Tibial nerve (tissue), 4 donors: Measurements from ENCODE around the gene SLC9A5. TPM values are rescaled to one million over a fixed set of nuclear protein-coding genes. Genes with fewer than 3 reads are reported as not detected.
A peak's percentile ranks its signal among the peaks of the same experiment; 100 is the strongest.

Experiments
- DNase-seq, 2 donors: peaks; one replicate each; pipeline ENCODE4 v3.0.0-alpha.2; 2019; ENCODE audit warnings: low spot score in 2 of 2
- H3K27ac ChIP-seq, 4 donors: fragments of 200-600 bp; sonication (generic) in 3 of 4; one replicate each; pipeline ENCODE4 v1.5.1; 2017 to 2019; ENCODE audit warnings: mild to moderate bottlenecking in 1 of 4
- H3K27me3 ChIP-seq, 2 donors: fragments of 200-600 bp; sonication (generic) in 1 of 2; one replicate each; pipeline versions ENCODE4 v1.5.1 to v1.6.0; 2017 to 2019
- H3K36me3 ChIP-seq, 3 donors: fragments of 200-600 bp; sonication (generic); one replicate each; pipeline ENCODE4 v1.5.1; 2018 to 2019
- H3K4me1 ChIP-seq, 4 donors: fragments of 200-600 bp; sonication (generic) in 3 of 4; one replicate each; pipeline ENCODE4 v1.5.1; 2017 to 2019
- H3K4me3 ChIP-seq, 4 donors: fragments of 200-600 bp; sonication (generic) in 3 of 4; one replicate each; pipeline ENCODE4 v1.5.1; 2017 to 2019; ENCODE audit warnings: mild to moderate bottlenecking in 1 of 4, moderate library complexity in 1 of 4
- H3K9me3 ChIP-seq, 4 donors: fragments of 200-600 bp; sonication (generic) in 3 of 4; one replicate each; pipeline ENCODE4 v1.5.1; 2017 to 2019
- EP300 ChIP-seq, 2 donors: sonication (generic); formaldehyde crosslinking; IDR thresholded peaks; one replicate each; pipeline ENCODE4 v1.6.1; 2017; ENCODE audit warnings: antibody characterized with exemption in 2 of 2, mild to moderate bottlenecking in 1 of 2
- POLR2A ChIP-seq, 2 donors: fragments of 450-650 bp; IDR thresholded peaks; one replicate each; pipeline ENCODE4 v1.6.1; 2017; ENCODE audit warnings: antibody characterized with exemption in 2 of 2, mild to moderate bottlenecking in 2 of 2, moderate library complexity in 2 of 2
- WGBS, 2 donors: methylation state at CpG; one replicate each; pipeline ENCODE4 v1.1.5; 2018; 5-methylcytosine and 5-hydroxymethylcytosine counted together
- total RNA-seq, 4 donors: library from RNA; depleted of rRNA; stranded (reverse); fragments of >200 nt; gene quantifications; one replicate each; pipeline ENCODE4 v1.1.0, GENCODE V29; 2016
- TF ChIP-seq, protein P1 (sequence below), 5 experiments: fragments of 200-600 bp in 3 of 5; fragments of 450-650 bp in 2 of 5; sonication (generic) in 3 of 5; IDR thresholded peaks; one replicate each; pipeline ENCODE4 v1.5.1; 2016 to 2019; ENCODE audit warnings: antibody characterized with exemption in 5 of 5, mild to moderate bottlenecking in 3 of 5, moderate library complexity in 2 of 5

The SLC9A5 gene
- total RNA-seq, 4 donors from 2014 or later, result 0.59 to 2.0 (median 1.5) TPM

- 47 to 48% methylated on average over 5 of the region's 5 CpGs for WGBS, 2 donors
- Histone ChIP-seq H3K27ac (peak overlapping the region in 1 of 4 donors; percentile 25), H3K27me3 (no peaks in the 10 kb centered on the region), H3K4me1 (peaks cover 0 to 24% (median 0%) of the 10 kb centered on the region in 4 donors), H3K4me3 (no peak overlapping the region), H3K9me3 (no peaks in the 10 kb centered on the region), H3K36me3 (peaks cover 0 to 9% (median 0%) of the 10 kb centered on the region in 3 donors)
- TF ChIP-seq POLR2A (IDR thresholded peaks at IDR 0.05) (no peak), EP300 (IDR thresholded peaks at IDR 0.05) (no peak)
- TF ChIP-seq, protein P1, sequence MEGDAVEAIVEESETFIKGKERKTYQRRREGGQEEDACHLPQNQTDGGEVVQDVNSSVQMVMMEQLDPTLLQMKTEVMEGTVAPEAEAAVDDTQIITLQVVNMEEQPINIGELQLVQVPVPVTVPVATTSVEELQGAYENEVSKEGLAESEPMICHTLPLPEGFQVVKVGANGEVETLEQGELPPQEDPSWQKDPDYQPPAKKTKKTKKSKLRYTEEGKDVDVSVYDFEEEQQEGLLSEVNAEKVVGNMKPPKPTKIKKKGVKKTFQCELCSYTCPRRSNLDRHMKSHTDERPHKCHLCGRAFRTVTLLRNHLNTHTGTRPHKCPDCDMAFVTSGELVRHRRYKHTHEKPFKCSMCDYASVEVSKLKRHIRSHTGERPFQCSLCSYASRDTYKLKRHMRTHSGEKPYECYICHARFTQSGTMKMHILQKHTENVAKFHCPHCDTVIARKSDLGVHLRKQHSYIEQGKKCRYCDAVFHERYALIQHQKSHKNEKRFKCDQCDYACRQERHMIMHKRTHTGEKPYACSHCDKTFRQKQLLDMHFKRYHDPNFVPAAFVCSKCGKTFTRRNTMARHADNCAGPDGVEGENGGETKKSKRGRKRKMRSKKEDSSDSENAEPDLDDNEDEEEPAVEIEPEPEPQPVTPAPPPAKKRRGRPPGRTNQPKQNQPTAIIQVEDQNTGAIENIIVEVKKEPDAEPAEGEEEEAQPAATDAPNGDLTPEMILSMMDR (IDR thresholded peaks at IDR 0.05), result no peak
- DNase-seq, result no peak
Observed at GRCh38 chr16:67269766-67270165, 21.0 kb downstream of the SLC9A5 start.

DNA sequence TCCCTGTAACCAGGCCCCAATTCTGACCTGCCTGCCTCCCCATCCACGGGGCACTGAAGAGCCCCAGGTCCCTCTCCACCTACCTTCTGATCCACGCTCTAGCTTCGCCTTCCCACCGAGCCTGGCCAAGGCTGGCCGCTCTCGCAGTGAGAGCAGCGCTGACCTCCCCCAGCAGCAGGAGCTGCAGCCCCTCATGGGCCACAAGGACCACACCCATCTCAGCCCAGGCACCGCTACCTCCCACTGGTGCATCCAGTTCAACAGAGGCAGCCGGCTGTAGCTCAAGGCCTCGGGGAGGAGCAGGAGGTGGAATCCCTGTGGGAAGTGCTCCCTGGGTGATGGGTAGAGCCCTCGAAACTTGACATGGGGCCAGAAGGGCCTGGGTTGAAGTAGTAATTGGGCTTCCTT lies 22.2 kb downstream of the SLC9A5 start:
- no peaks in the 10 kb centered on the region for H3K9me3 ChIP-seq
- no peaks in the 10 kb centered on the region for H3K27me3 ChIP-seq
- TF ChIP-seq POLR2A (IDR thresholded peaks at IDR 0.05), result no peak
- TF ChIP-seq EP300 (IDR thresholded peaks at IDR 0.05), result no peak
- TF ChIP-seq, protein P1 (IDR thresholded peaks at IDR 0.05), result no peak
- peaks cover 0 to 13% (median 0%) of the 10 kb centered on the region in 3 donors for H3K36me3 ChIP-seq
- no peak for DNase-seq
- no peak overlapping the region for H3K4me3 ChIP-seq
- H3K27ac ChIP-seq, result no peak overlapping the region
- H3K4me1 ChIP-seq, result peaks cover 0 to 24% (median 0%) of the 10 kb centered on the region in 4 donors
- WGBS, 2 donors, result 82 to 86% methylated on average over 11 of the region's 11 CpGs

GRCh38 chr16:67271446-67271845 lies 22.7 kb downstream of the SLC9A5 start:
- WGBS, 2 donors, result 83 to 85% methylated on average over 4 of the region's 4 CpGs
- no peak for DNase-seq
- no peak overlapping the region for H3K4me3 ChIP-seq
- TF ChIP-seq EP300 (IDR thresholded peaks at IDR 0.05) (no peak), POLR2A (IDR thresholded peaks at IDR 0.05) (no peak)
- TF ChIP-seq, protein P1 (IDR thresholded peaks at IDR 0.05), result no peak
- no peaks in the 10 kb centered on the region for H3K27me3 ChIP-seq
- no peak overlapping the region for H3K27ac ChIP-seq
- H3K36me3 ChIP-seq, result peaks cover 0 to 18% (median 0%) of the 10 kb centered on the region in 3 donors
- H3K4me1 ChIP-seq, result peaks cover 0 to 24% (median 0%) of the 10 kb centered on the region in 4 donors
- H3K9me3 ChIP-seq, result no peaks in the 10 kb centered on the region

GRCh38 chr16:67275321-67275720 lies 26.5 kb downstream of the SLC9A5 start:
- TF ChIP-seq EP300 (IDR thresholded peaks at IDR 0.05) (no peak), POLR2A (IDR thresholded peaks at IDR 0.05) (no peak)
- TF ChIP-seq, protein P1 (IDR thresholded peaks at IDR 0.05), result no peak
- H3K9me3 ChIP-seq, result no peaks in the 10 kb centered on the region
- 85 to 96% methylated on average over 2 of the region's 2 CpGs for WGBS, 2 donors
- peaks cover 0 to 35% (median 20%) of the 10 kb centered on the region in 4 donors for H3K4me1 ChIP-seq
- no peak overlapping the region for H3K27ac ChIP-seq
- no peak overlapping the region for H3K4me3 ChIP-seq
- no peak for DNase-seq
- H3K36me3 ChIP-seq, result peaks cover 0 to 20% (median 0%) of the 10 kb centered on the region in 3 donors
- no peaks in the 10 kb centered on the region for H3K27me3 ChIP-seq

- peaks cover 0 to 33% (median 20%) of the 10 kb centered on the region in 4 donors for H3K4me1 ChIP-seq
- peaks cover 0 to 23% (median 0%) of the 10 kb centered on the region in 3 donors for H3K36me3 ChIP-seq
- H3K27ac ChIP-seq, result peak overlapping the region in 3 of 4 donors; percentile 78 to 93 (median 88)
- H3K9me3 ChIP-seq, result no peaks in the 10 kb centered on the region
- peak in 1 of 2 donors; percentile 28 for DNase-seq
- WGBS, 2 donors, result 64 to 74% methylated on average over 4 of the region's 4 CpGs
- TF ChIP-seq POLR2A (IDR thresholded peaks at IDR 0.05), result no peak
- TF ChIP-seq EP300 (IDR thresholded peaks at IDR 0.05), result no peak
- TF ChIP-seq, protein P1 (IDR thresholded peaks at IDR 0.05), result no peak
- H3K4me3 ChIP-seq, result no peak overlapping the region
- no peaks in the 10 kb centered on the region for H3K27me3 ChIP-seq
Observed at GRCh38 chr16:67277294-67277998, 28.7 kb downstream of the SLC9A5 start.
